ENCODE results near the gene ARID3A. TPM values are rescaled to one million over a fixed set of nuclear protein-coding genes. Genes with fewer than 3 reads are reported as not detected.

Gene ARID3A
- total and polyA plus RNA-seq, 2 of the 8 experiments (the other 6 are each of a cell fraction or from before 2014, with no cell fraction given) = 40.5 to 77.4 TPM

GRCh38 chr19:885536-886224, 40.2 kb upstream of the ARID3A start:
- Histone ChIP-seq H2AFZ (ENCODE audit: low read length) (no peak overlapping the region), H3K23ac (ENCODE audit: insufficient read length) (no peak overlapping the region), H2BK5ac (ENCODE audit: low read depth, low read length) (peak overlapping the region; percentile 44; the same call in 1 of the 2 replicates), H3K4me3 (ENCODE audit: extremely low read depth in 1 of 4, insufficient read depth in 2 of 4, low read depth in 3 of 4, low read length in 4 of 4) (no peak overlapping the region), H2BK12ac (ENCODE audit: low read depth, low read length) (peak overlapping the region; percentile 68; the same call in 1 of the 2 replicates), H3K4me1 (replicated peaks in 1 of 4; ENCODE audit: control insufficient read depth in 3 of 4, insufficient read depth in 4 of 4, low read length in 3 of 4) (no peaks in the 10 kb centered on the region), H4K8ac (ENCODE audit: extremely low read depth, insufficient read depth, low read length) (no peak overlapping the region; the same call in 1 of the 2 replicates), H3K27me3 (replicated peaks in 1 of 4; ENCODE audit: control insufficient read depth in 3 of 4, extremely low read depth in 1 of 4, insufficient read depth in 3 of 4, low read length in 3 of 4) (no peaks in the 10 kb centered on the region), H2BK120ac (replicated peaks; ENCODE audit: low read depth, low read length) (no peak overlapping the region), H3K4me2 (ENCODE audit: insufficient read depth in 1 of 2, low read depth in 2 of 2, low read length in 2 of 2) (no peak overlapping the region), H2BK20ac (ENCODE audit: low read length) (no peak overlapping the region), H3K9ac (replicated peaks in 1 of 4; ENCODE audit: extremely low read depth in 1 of 4, low read depth in 3 of 4, low read length in 3 of 4) (no peak overlapping the region), H3K4ac (replicated peaks; ENCODE audit: insufficient read length, low read depth, low read length) (no peak overlapping the region), H3K23me2 (ENCODE audit: low read depth, low read length) (no peaks in the 10 kb centered on the region), H3K79me2 (ENCODE audit: control insufficient read depth in 1 of 2, insufficient read depth in 2 of 2, low read length in 2 of 2) (no peaks in the 10 kb centered on the region), H3K36me3 (ENCODE audit: control insufficient read depth in 2 of 4, insufficient read depth in 4 of 4, low read length in 3 of 4) (peaks cover 0 to 31% (median 14%) of the 10 kb centered on the region in 4 experiments; a peak in 4 of 8 replicates), H3K27ac (ENCODE audit: low read depth, low read length) (no peak overlapping the region), H4K20me1 (replicated peaks in 1 of 2; ENCODE audit: control insufficient read depth in 1 of 2, insufficient read depth in 2 of 2, low read length in 2 of 2) (peaks cover 5 to 15% of the 10 kb centered on the region in 2 experiments), H4K91ac (replicated peaks; ENCODE audit: insufficient read length, low read length) (no peak overlapping the region), H3K18ac (ENCODE audit: extremely low read depth, low read length) (no peak overlapping the region), H3K14ac (ENCODE audit: insufficient read length) (no peak overlapping the region), H3K56ac (replicated peaks; ENCODE audit: insufficient read length, low read depth, low read length) (no peak overlapping the region), H4K5ac (ENCODE audit: insufficient read length, low read depth, low read length) (no peak overlapping the region), H2AK5ac (ENCODE audit: low read depth, low read length) (peak overlapping the region; percentile 24; the same call in 1 of the 2 replicates), H3K79me1 (ENCODE audit: low read depth, low read length) (peaks cover 5% of the 10 kb centered on the region), H3K9me3 (ENCODE audit: insufficient read depth in 2 of 2, low read depth in 1 of 2, low read length in 1 of 2) (no peaks in the 10 kb centered on the region), H2BK15ac (ENCODE audit: low read length) (no peak overlapping the region)
- WGBS, 2 experiments (ENCODE audit: extremely low coverage in 1 of 2, insufficient coverage in 1 of 2, insufficient read length in 1 of 2, insufficient replicate concordance in 2 of 2, low coverage in 1 of 2, low lambda C conversion rate in 2 of 2, missing lambda C conversion rate in 1 of 2) = 96% methylated on average over 62 of the region's 64 CpGs; no CpG with 5 or more reads in 1 of the 2 experiments
- CTCF ChIA-PET (ENCODE audit: partially characterized antibody) = no interaction called here
- no peak for TF ChIP-seq POLR2AphosphoS5 (IDR thresholded peaks at IDR 0.05; ENCODE audit: low read depth, low read length)
- TF ChIP-seq TAF7 (optimal IDR thresholded peaks at IDR 0.05; ENCODE audit: borderline replicate concordance, low read depth, low read length) = no peak
- TF ChIP-seq BACH1 (IDR thresholded peaks at IDR 0.05; ENCODE audit: low read length) = no peak
- no peak for TF ChIP-seq KDM1A (IDR thresholded peaks at IDR 0.05; ENCODE audit: borderline replicate concordance, low read length)
- POLR2A ChIA-PET (ENCODE audit: partially characterized antibody) = interaction anchor here (8.8 kb wide), 1 partner anchor 8 kb away, joined by 82 read pairs; no protein-coding TSS in a partner anchor
- no peak for FAIRE-seq
- DNase-seq (ENCODE audit: low read depth in 1 of 2, low spot score in 2 of 2) = no peak
